ENCODE results near the gene DOCK2.

DNA sequence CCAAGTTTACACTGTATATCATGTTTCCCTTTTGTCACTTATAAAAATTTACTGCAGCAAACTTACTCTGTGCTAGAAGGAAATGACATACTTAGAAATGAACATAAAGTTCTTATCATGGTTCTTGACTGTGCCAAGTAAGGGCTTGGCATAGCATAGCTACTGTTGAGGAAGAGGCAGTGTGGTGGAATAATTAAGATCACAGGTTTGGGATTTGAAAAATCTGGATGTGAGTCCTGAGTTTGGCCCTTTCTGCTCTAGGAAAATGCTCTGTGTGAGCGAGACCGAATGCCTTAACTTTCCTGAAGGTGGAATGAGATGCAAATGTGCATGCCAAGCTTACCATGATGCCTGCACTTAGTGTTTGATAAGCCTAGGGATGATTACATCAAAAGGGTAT lies 243.7 kb downstream of the DOCK2 start:
- TF ChIP-seq, protein P1, sequence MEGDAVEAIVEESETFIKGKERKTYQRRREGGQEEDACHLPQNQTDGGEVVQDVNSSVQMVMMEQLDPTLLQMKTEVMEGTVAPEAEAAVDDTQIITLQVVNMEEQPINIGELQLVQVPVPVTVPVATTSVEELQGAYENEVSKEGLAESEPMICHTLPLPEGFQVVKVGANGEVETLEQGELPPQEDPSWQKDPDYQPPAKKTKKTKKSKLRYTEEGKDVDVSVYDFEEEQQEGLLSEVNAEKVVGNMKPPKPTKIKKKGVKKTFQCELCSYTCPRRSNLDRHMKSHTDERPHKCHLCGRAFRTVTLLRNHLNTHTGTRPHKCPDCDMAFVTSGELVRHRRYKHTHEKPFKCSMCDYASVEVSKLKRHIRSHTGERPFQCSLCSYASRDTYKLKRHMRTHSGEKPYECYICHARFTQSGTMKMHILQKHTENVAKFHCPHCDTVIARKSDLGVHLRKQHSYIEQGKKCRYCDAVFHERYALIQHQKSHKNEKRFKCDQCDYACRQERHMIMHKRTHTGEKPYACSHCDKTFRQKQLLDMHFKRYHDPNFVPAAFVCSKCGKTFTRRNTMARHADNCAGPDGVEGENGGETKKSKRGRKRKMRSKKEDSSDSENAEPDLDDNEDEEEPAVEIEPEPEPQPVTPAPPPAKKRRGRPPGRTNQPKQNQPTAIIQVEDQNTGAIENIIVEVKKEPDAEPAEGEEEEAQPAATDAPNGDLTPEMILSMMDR (IDR thresholded peaks at IDR 0.05), result no peak
- TF ChIP-seq POLR2A (IDR thresholded peaks at IDR 0.05), result no peak

Data from lower leg skin (tissue), 3 donors.